ENCODE results near the gene HES5. TPM values are rescaled to one million over a fixed set of nuclear protein-coding genes. Genes with fewer than 3 reads are reported as not detected.

The HES5 gene
- total and polyA plus RNA-seq, 2 of the 13 experiments (the other 11 are each of a cell fraction or from before 2014, with no cell fraction given): not detected

- TF ChIP-seq ZNF710 (CRISPR knock-in tag; IDR thresholded peaks at IDR 0.05; ENCODE audit: borderline replicate concordance): peak; percentile 55; the same call in 1 of the 2 replicates
- TF ChIP-seq NR2F6 (IDR thresholded peaks at IDR 0.05): 0 out of 2 replicates have a peak, but pooled peaks have one; percentile 7
- TF ChIP-seq NR2F6 (CRISPR knock-in tag; IDR thresholded peaks at IDR 0.05): no peak
- no peak for TF ChIP-seq EED (CRISPR knock-in tag; IDR thresholded peaks at IDR 0.05)
- TF ChIP-seq, protein P1, sequence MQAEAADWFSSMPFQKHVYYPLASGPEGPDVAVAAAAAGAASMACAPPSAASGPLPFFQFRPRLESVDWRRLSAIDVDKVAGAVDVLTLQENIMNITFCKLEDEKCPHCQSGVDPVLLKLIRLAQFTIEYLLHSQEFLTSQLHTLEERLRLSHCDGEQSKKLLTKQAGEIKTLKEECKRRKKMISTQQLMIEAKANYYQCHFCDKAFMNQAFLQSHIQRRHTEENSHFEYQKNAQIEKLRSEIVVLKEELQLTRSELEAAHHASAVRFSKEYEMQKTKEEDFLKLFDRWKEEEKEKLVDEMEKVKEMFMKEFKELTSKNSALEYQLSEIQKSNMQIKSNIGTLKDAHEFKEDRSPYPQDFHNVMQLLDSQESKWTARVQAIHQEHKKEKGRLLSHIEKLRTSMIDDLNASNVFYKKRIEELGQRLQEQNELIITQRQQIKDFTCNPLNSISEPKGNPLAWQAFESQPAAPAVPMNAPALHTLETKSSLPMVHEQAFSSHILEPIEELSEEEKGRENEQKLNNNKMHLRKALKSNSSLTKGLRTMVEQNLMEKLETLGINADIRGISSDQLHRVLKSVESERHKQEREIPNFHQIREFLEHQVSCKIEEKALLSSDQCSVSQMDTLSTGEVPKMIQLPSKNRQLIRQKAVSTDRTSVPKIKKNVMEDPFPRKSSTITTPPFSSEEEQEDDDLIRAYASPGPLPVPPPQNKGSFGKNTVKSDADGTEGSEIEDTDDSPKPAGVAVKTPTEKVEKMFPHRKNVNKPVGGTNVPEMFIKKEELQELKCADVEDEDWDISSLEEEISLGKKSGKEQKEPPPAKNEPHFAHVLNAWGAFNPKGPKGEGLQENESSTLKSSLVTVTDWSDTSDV (CRISPR knock-in tag; IDR thresholded peaks at IDR 0.05): 0 out of 2 replicates have a peak, but pooled peaks have one; percentile 31
- TF ChIP-seq ZNF703 (CRISPR knock-in tag; IDR thresholded peaks at IDR 0.05; ENCODE audit: borderline replicate concordance): no peak
- peak; percentile 42; the same call in 1 of the 2 replicates for TF ChIP-seq TARDBP (CRISPR knock-in tag; IDR thresholded peaks at IDR 0.05)
- TF ChIP-seq HDAC2 (CRISPR knock-in tag; IDR thresholded peaks at IDR 0.05): peak; percentile 26; the same call in 1 of the 2 replicates
- TF ChIP-seq MAX (IDR thresholded peaks at IDR 0.05): peak; percentile 6; the same call in 1 of the 2 replicates
- no peak for TF ChIP-seq NFRKB (IDR thresholded peaks at IDR 0.05)
- peak; percentile 19; the same call in 1 of the 2 replicates for TF ChIP-seq SP5 (CRISPR knock-in tag; IDR thresholded peaks at IDR 0.05; ENCODE audit: borderline replicate concordance, low read depth)
- TF ChIP-seq MYC (CRISPR knock-in tag; IDR thresholded peaks at IDR 0.05; ENCODE audit: borderline replicate concordance): peak; percentile 28; the same call in 1 of the 2 replicates
- no peak for TF ChIP-seq PTBP1 (IDR thresholded peaks at IDR 0.05; ENCODE audit: low read depth, low read length, poor library complexity, severe bottlenecking)
- TF ChIP-seq IKZF5 (CRISPR knock-in tag; IDR thresholded peaks at IDR 0.05): 0 out of 2 replicates have a peak, but pooled peaks have one; percentile 4
- TF ChIP-seq, protein P2, sequence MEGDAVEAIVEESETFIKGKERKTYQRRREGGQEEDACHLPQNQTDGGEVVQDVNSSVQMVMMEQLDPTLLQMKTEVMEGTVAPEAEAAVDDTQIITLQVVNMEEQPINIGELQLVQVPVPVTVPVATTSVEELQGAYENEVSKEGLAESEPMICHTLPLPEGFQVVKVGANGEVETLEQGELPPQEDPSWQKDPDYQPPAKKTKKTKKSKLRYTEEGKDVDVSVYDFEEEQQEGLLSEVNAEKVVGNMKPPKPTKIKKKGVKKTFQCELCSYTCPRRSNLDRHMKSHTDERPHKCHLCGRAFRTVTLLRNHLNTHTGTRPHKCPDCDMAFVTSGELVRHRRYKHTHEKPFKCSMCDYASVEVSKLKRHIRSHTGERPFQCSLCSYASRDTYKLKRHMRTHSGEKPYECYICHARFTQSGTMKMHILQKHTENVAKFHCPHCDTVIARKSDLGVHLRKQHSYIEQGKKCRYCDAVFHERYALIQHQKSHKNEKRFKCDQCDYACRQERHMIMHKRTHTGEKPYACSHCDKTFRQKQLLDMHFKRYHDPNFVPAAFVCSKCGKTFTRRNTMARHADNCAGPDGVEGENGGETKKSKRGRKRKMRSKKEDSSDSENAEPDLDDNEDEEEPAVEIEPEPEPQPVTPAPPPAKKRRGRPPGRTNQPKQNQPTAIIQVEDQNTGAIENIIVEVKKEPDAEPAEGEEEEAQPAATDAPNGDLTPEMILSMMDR (CRISPR knock-in tag; IDR thresholded peaks at IDR 0.05): peak; percentile 98
- TF ChIP-seq NRL (CRISPR knock-in tag; IDR thresholded peaks at IDR 0.05; ENCODE audit: borderline replicate concordance): no peak; the same call in 1 of the 2 replicates
- TF ChIP-seq ZNF749 (CRISPR knock-in tag; IDR thresholded peaks at IDR 0.05; ENCODE audit: borderline replicate concordance): no peak
- TF ChIP-seq ZNF567 (CRISPR knock-in tag; IDR thresholded peaks at IDR 0.05; ENCODE audit: borderline replicate concordance): no peak
- TF ChIP-seq STAT5B (CRISPR knock-in tag; IDR thresholded peaks at IDR 0.05): no peak
- TF ChIP-seq ZNF607 (CRISPR knock-in tag; IDR thresholded peaks at IDR 0.05; ENCODE audit: borderline replicate concordance): 0 out of 2 replicates have a peak, but pooled peaks have one; percentile 4
- peak; percentile 67; the same call in 1 of the 2 replicates for TF ChIP-seq ZBTB7A (CRISPR knock-in tag; IDR thresholded peaks at IDR 0.05)
- TF ChIP-seq ZNF317 (CRISPR knock-in tag; IDR thresholded peaks at IDR 0.05): 0 out of 2 replicates have a peak, but pooled peaks have one; percentile 16
- TF ChIP-seq MAFG (CRISPR knock-in tag; IDR thresholded peaks at IDR 0.05): 0 out of 2 replicates have a peak, but pooled peaks have one; percentile 19
Measured at GRCh38 chr1:2548068-2548589, 18.1 kb upstream of the HES5 start (continued).

Data from HepG2 (cell line).